H1 (cell line): ENCODE measurements around the gene SHMT2. TPM values are rescaled to one million over a fixed set of nuclear protein-coding genes. Genes with fewer than 3 reads are reported as not detected.

Experiments used
- EZH2 ChIP-seq: fragments of 200-600 bp; sonication (generic); IDR thresholded peaks from 2 replicates; pipeline ENCODE4 v1.7.1; 2012; ENCODE audit warnings: low read depth, mild to moderate bottlenecking, moderate library complexity, low read length, inconsistent platforms; ENCODE audit not compliant: severe bottlenecking
- GTF2F1 ChIP-seq: IDR thresholded peaks from 2 replicates; pipeline ENCODE4 v1.6.1; 2012; ENCODE audit warnings: low read depth, low read length, improper control_type of control experiment, borderline replicate concordance
- KDM5A ChIP-seq: fragments of 200-600 bp; IDR thresholded peaks from 2 replicates; pipeline ENCODE4 v1.7.1; 2012; ENCODE audit warnings: mild to moderate bottlenecking, low read length, inconsistent platforms, mixed read lengths
- RBBP5 ChIP-seq: IDR thresholded peaks from 2 replicates; pipeline ENCODE4 v1.7.1; 2012; ENCODE audit warnings: low read depth, mild to moderate bottlenecking, inconsistent platforms, low read length, moderate library complexity, borderline replicate concordance
- RFX5 ChIP-seq: IDR thresholded peaks from 2 replicates; pipeline ENCODE4 v1.6.1; 2011; ENCODE audit warnings: low read depth, low read length, improper control_type of control experiment, borderline replicate concordance
- RNF2 ChIP-seq: fragments of 200-900, 300-1000 bp; sonication (generic); IDR thresholded peaks from 2 replicates; pipeline ENCODE4 v1.7.1; 2016; ENCODE audit warnings: borderline replicate concordance, low read depth, mild to moderate bottlenecking, antibody characterized with exemption, low read length; ENCODE audit not compliant: poor library complexity, severe bottlenecking; ENCODE audit errors: missing control alignments
- polyA plus RNA-seq, 7 experiments: library from polyadenylated mRNA; depleted of rRNA in 3 of 7; stranded (reverse) in 5 of 7; unstranded in 2 of 7; fragments of >200 nt in 5 of 7; fragments of 200-250 nt in 2 of 7; gene quantifications; 1 replicate in 5 of 7; 2 replicates in 1 of 7; 4 replicates in 1 of 7; pipeline versions ENCODE4 v1.2.1 to v1.2.3, GENCODE V29; 2011 to 2013; ENCODE audit warnings: missing spikeins in 2 of 7, mixed read lengths in 2 of 7
- total RNA-seq: library from RNA; stranded (reverse); fragmentation: NEBNext Ultra II Directional; extraction: Animal tissue kit (Norgen Biotek cat#: 25700); gene quantifications from 2 replicates; pipeline ENCODE4 v1.2.1, GENCODE V29; 2021
- TF ChIP-seq, protein P1 (sequence below): IDR thresholded peaks from 2 replicates; pipeline ENCODE4 v1.6.1; 2012; ENCODE audit warnings: inconsistent platforms
- TF ChIP-seq, protein P2 (sequence below): IDR thresholded peaks from 2 replicates; pipeline ENCODE4 v1.6.1; 2011; ENCODE audit warnings: low read length, improper control_type of control experiment

The SHMT2 gene
- total and polyA plus RNA-seq, 2 of the 8 experiments (the other 6 are each of a cell fraction or from before 2014, with no cell fraction given), result 274 to 520 TPM

DNA sequence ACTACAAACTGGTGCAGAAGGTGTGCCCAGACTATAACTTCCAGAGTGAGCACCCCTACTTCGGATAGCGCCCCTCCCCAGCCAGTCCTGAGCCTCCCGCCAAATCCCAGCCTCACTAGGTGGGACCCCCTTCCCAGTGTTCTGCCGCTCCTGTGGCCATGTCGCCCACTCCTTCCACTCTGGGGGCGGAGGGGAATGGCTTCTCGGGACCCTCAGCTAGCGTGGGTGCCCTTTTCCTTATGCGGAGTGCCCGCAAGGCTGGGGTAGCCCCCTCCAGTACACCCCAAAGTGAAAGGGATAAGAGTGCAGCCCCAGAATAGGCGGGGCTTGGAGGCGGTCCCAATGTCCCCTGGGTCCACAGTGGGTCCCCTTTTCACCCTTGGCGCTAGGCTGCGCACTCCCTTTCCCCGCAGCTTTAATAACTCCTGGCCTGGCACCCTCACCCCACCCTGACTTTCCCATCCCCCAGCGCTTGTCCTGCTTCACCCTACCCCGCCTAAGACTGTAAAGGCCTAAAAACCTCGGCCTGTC lies 3.8 kb upstream of the SHMT2 start (continued):
- TF ChIP-seq GTF2F1, result no peak
- TF ChIP-seq EZH2, result peak; percentile 68
- TF ChIP-seq KDM5A, result no peak
- no peak for TF ChIP-seq RFX5
- 0 out of 2 replicates have a peak, but pooled peaks have one; percentile 16 for TF ChIP-seq RBBP5
- TF ChIP-seq, protein P1, sequence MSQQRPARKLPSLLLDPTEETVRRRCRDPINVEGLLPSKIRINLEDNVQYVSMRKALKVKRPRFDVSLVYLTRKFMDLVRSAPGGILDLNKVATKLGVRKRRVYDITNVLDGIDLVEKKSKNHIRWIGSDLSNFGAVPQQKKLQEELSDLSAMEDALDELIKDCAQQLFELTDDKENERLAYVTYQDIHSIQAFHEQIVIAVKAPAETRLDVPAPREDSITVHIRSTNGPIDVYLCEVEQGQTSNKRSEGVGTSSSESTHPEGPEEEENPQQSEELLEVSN, result 0 out of 2 replicates have a peak, but pooled peaks have one; percentile 6
- TF ChIP-seq RNF2, result no peak
- TF ChIP-seq, protein P2, sequence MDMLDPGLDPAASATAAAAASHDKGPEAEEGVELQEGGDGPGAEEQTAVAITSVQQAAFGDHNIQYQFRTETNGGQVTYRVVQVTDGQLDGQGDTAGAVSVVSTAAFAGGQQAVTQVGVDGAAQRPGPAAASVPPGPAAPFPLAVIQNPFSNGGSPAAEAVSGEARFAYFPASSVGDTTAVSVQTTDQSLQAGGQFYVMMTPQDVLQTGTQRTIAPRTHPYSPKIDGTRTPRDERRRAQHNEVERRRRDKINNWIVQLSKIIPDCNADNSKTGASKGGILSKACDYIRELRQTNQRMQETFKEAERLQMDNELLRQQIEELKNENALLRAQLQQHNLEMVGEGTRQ, result no peak
